Neutrophil (primary cell): ENCODE results near the gene TMC2.

Experiments
- H3K27ac ChIP-seq: fragments of 200-600 bp; sonication (generic); 2 replicates; pipeline ENCODE4 v1.5.1; 2016; ENCODE audit warnings: mild to moderate bottlenecking, moderate library complexity
- H3K27me3 ChIP-seq: fragments of 200-600 bp; sonication (generic); 2 replicates; pipeline ENCODE4 v1.6.0; 2016; ENCODE audit warnings: mild to moderate bottlenecking
- H3K36me3 ChIP-seq: fragments of 200-600 bp; sonication (generic); 2 replicates; pipeline ENCODE4 v1.5.1; 2017
- H3K4me1 ChIP-seq, 2 experiments: fragments of 200-600 bp in 1 of 2; sonication (generic) in 1 of 2; 1 replicate in 1 of 2; 2 replicates in 1 of 2; pipeline versions ENCODE4 v1.5.1 to v1.6.1; 2013 to 2016; ENCODE audit warnings: low read depth in 1 of 2, low read length in 1 of 2, mild to moderate bottlenecking in 1 of 2, moderate library complexity in 1 of 2; ENCODE audit not compliant: control insufficient read depth in 1 of 2, insufficient read depth in 1 of 2
- H3K4me3 ChIP-seq, 2 experiments: fragments of 200-600 bp in 1 of 2; sonication (generic) in 1 of 2; 1 replicate in 1 of 2; 2 replicates in 1 of 2; pipeline ENCODE4 v1.5.1; 2013 to 2016; ENCODE audit warnings: low read depth in 1 of 2, low read length in 1 of 2, mild to moderate bottlenecking in 1 of 2, moderate library complexity in 1 of 2
- H3K9me3 ChIP-seq: fragments of 200-600 bp; sonication (generic); 2 replicates; pipeline ENCODE4 v1.5.1; 2016
- TF ChIP-seq, protein P1 (sequence below): fragments of 200-600 bp; sonication (generic); IDR thresholded peaks from 2 replicates; pipeline ENCODE4 v1.5.1; 2016; ENCODE audit warnings: antibody characterized with exemption

The TMC2 gene

GRCh38 chr20:2541940-2542339 is 5.6 kb downstream of the TMC2 start:
- no peaks in the 10 kb centered on the region for H3K9me3 ChIP-seq
- peaks cover 95% of the 10 kb centered on the region for H3K27me3 ChIP-seq
- TF ChIP-seq, protein P1, sequence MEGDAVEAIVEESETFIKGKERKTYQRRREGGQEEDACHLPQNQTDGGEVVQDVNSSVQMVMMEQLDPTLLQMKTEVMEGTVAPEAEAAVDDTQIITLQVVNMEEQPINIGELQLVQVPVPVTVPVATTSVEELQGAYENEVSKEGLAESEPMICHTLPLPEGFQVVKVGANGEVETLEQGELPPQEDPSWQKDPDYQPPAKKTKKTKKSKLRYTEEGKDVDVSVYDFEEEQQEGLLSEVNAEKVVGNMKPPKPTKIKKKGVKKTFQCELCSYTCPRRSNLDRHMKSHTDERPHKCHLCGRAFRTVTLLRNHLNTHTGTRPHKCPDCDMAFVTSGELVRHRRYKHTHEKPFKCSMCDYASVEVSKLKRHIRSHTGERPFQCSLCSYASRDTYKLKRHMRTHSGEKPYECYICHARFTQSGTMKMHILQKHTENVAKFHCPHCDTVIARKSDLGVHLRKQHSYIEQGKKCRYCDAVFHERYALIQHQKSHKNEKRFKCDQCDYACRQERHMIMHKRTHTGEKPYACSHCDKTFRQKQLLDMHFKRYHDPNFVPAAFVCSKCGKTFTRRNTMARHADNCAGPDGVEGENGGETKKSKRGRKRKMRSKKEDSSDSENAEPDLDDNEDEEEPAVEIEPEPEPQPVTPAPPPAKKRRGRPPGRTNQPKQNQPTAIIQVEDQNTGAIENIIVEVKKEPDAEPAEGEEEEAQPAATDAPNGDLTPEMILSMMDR: no peak
- no peaks in the 10 kb centered on the region for H3K4me1 ChIP-seq
- H3K27ac ChIP-seq: no peak overlapping the region
- no peaks in the 10 kb centered on the region for H3K36me3 ChIP-seq
- H3K4me3 ChIP-seq: no peak overlapping the region

GRCh38 chr20:2542361-2542760 is 6.0 kb downstream of the TMC2 start:
- Histone ChIP-seq H3K27ac (no peak overlapping the region), H3K36me3 (no peaks in the 10 kb centered on the region), H3K4me3 (no peak overlapping the region), H3K4me1 (no peaks in the 10 kb centered on the region), H3K27me3 (peaks cover 96% of the 10 kb centered on the region), H3K9me3 (no peaks in the 10 kb centered on the region)
- TF ChIP-seq, protein P1: no peak

GRCh38 chr20:2544211-2544610 is 7.8 kb downstream of the TMC2 start:
- no peaks in the 10 kb centered on the region for H3K4me1 ChIP-seq
- TF ChIP-seq, protein P1: no peak
- H3K27me3 ChIP-seq: peaks cover 95% of the 10 kb centered on the region
- H3K27ac ChIP-seq: no peak overlapping the region
- no peak overlapping the region for H3K4me3 ChIP-seq
- no peaks in the 10 kb centered on the region for H3K36me3 ChIP-seq
- H3K9me3 ChIP-seq: no peaks in the 10 kb centered on the region

- Histone ChIP-seq H3K9me3 (no peaks in the 10 kb centered on the region), H3K27ac (no peak overlapping the region), H3K27me3 (peaks cover 95% of the 10 kb centered on the region), H3K4me1 (no peaks in the 10 kb centered on the region), H3K4me3 (no peak overlapping the region), H3K36me3 (no peaks in the 10 kb centered on the region)
- TF ChIP-seq, protein P1: no peak
Measured at GRCh38 chr20:2545594-2545993, 9.2 kb downstream of the TMC2 start.

GRCh38 chr20:2557873-2558580 is 21.7 kb downstream of the TMC2 start:
- Histone ChIP-seq H3K27me3 (peaks cover 88% of the 10 kb centered on the region), H3K4me3 (no peak overlapping the region)

More at GRCh38 chr20:2557873-2558580, 21.7 kb downstream of the TMC2 start:
- H3K36me3 ChIP-seq: no peaks in the 10 kb centered on the region
- H3K4me1 ChIP-seq: no peaks in the 10 kb centered on the region
- TF ChIP-seq, protein P1: no peak
- no peak overlapping the region for H3K27ac ChIP-seq
- H3K9me3 ChIP-seq: no peaks in the 10 kb centered on the region
